NT2/D1 (cell line): ENCODE results near the gene VSTM2L.

Experiments used
- DNase-seq: peaks from one replicate; pipeline ENCODE4 v3.0.0-alpha.2; 2011; ENCODE audit warnings: low read depth, low spot score
- H3K27me3 ChIP-seq: 2 replicates; pipeline ENCODE4 v1.6.0; 2011; ENCODE audit warnings: mild to moderate bottlenecking; ENCODE audit not compliant: insufficient read length, insufficient read depth
- H3K36me3 ChIP-seq: 2 replicates; pipeline ENCODE4 v1.6.1; 2011; ENCODE audit warnings: mild to moderate bottlenecking, low read length, mixed read lengths; ENCODE audit not compliant: insufficient read depth, insufficient read length
- H3K4me1 ChIP-seq: 2 replicates; pipeline ENCODE4 v1.5.1; 2011; ENCODE audit not compliant: insufficient read depth, insufficient read length
- H3K4me3 ChIP-seq: 2 replicates; pipeline ENCODE4 v1.5.1; 2011; ENCODE audit warnings: low read depth; ENCODE audit not compliant: insufficient read length
- H3K9ac ChIP-seq: 2 replicates; pipeline ENCODE4 v1.6.0; 2011; ENCODE audit warnings: low read depth; ENCODE audit not compliant: insufficient read length
- H3K9me3 ChIP-seq: 2 replicates; pipeline ENCODE4 v1.5.1; 2011; ENCODE audit warnings: mild to moderate bottlenecking, low read length; ENCODE audit not compliant: insufficient read depth
- SUZ12 ChIP-seq: IDR thresholded peaks from 2 replicates; pipeline ENCODE4 v1.6.1; 2011; ENCODE audit not compliant: insufficient read length, insufficient read depth; ENCODE audit errors: extremely low read depth
- YY1 ChIP-seq: IDR thresholded peaks from 2 replicates; pipeline ENCODE4 v1.6.1; 2011; ENCODE audit not compliant: insufficient read length, insufficient read depth
- ZNF274 ChIP-seq: IDR thresholded peaks from 2 replicates; pipeline ENCODE4 v1.6.1; 2011; ENCODE audit warnings: mild to moderate bottlenecking, low read depth, low read length

VSTM2L gene

GRCh38 chr20:37904008-37904642 is 1.2 kb downstream of the VSTM2L start:
- no peak for TF ChIP-seq YY1
- no peak for TF ChIP-seq ZNF274
- no peak for TF ChIP-seq SUZ12
- no peak overlapping the region for H3K4me3 ChIP-seq
- no peaks in the 10 kb centered on the region for H3K36me3 ChIP-seq
- H3K9ac ChIP-seq = peak overlapping the region; percentile 25
- peaks cover 12% of the 10 kb centered on the region for H3K27me3 ChIP-seq
- no peak for DNase-seq
- peaks cover 24% of the 10 kb centered on the region for H3K4me1 ChIP-seq
- H3K9me3 ChIP-seq = no peaks in the 10 kb centered on the region

- no peak for DNase-seq
- peak overlapping the region; percentile 25 for H3K9ac ChIP-seq
- H3K4me3 ChIP-seq = no peak overlapping the region
- H3K4me1 ChIP-seq = peaks cover 28% of the 10 kb centered on the region
- no peaks in the 10 kb centered on the region for H3K9me3 ChIP-seq
- peaks cover 14% of the 10 kb centered on the region for H3K27me3 ChIP-seq
- TF ChIP-seq ZNF274 (no peak), YY1 (no peak), SUZ12 (no peak)
- H3K36me3 ChIP-seq = no peaks in the 10 kb centered on the region
These were observed 2.0 kb downstream of the VSTM2L start for GRCh38 chr20:37904845-37905373.

- Histone ChIP-seq H3K27me3 (peaks cover 14% of the 10 kb centered on the region), H3K36me3 (no peaks in the 10 kb centered on the region), H3K4me3 (no peak overlapping the region), H3K9ac (peak overlapping the region; percentile 44), H3K9me3 (no peaks in the 10 kb centered on the region), H3K4me1 (peaks cover 28% of the 10 kb centered on the region)
- no peak for DNase-seq
- no peak for TF ChIP-seq SUZ12
These were observed 3.0 kb downstream of the VSTM2L start for GRCh38 chr20:37905671-37906613.

GRCh38 chr20:37907330-37907676 is 4.4 kb downstream of the VSTM2L start:
- Histone ChIP-seq H3K27me3 (peaks cover 15% of the 10 kb centered on the region), H3K36me3 (no peaks in the 10 kb centered on the region), H3K9me3 (no peaks in the 10 kb centered on the region), H3K9ac (no peak overlapping the region), H3K4me1 (peaks cover 33% of the 10 kb centered on the region), H3K4me3 (no peak overlapping the region)
- no peak for DNase-seq
- no peak for TF ChIP-seq ZNF274
- no peak for TF ChIP-seq SUZ12

- no peak for TF ChIP-seq SUZ12
- no peak for TF ChIP-seq YY1
- no peak for TF ChIP-seq ZNF274
- Histone ChIP-seq H3K4me3 (no peak overlapping the region), H3K4me1 (peaks cover 37% of the 10 kb centered on the region), H3K27me3 (peaks cover 18% of the 10 kb centered on the region), H3K36me3 (no peaks in the 10 kb centered on the region), H3K9me3 (no peaks in the 10 kb centered on the region), H3K9ac (peak overlapping the region; percentile 17)
- DNase-seq = peak; percentile 77
These were observed 4.9 kb downstream of the VSTM2L start for GRCh38 chr20:37907677-37908401.

- no peaks in the 10 kb centered on the region for H3K36me3 ChIP-seq
- no peak overlapping the region for H3K4me3 ChIP-seq
- TF ChIP-seq SUZ12 = no peak
- TF ChIP-seq YY1 = no peak
- TF ChIP-seq ZNF274 = no peak
- no peak overlapping the region for H3K9ac ChIP-seq
- peaks cover 36% of the 10 kb centered on the region for H3K27me3 ChIP-seq
- H3K9me3 ChIP-seq = no peaks in the 10 kb centered on the region
- no peak for DNase-seq
- H3K4me1 ChIP-seq = peaks cover 35% of the 10 kb centered on the region
These were observed 8.3 kb downstream of the VSTM2L start for GRCh38 chr20:37911261-37911660.
